ENCODE data around the gene GASK1A. TPM values are rescaled to one million over a fixed set of nuclear protein-coding genes. Genes with fewer than 3 reads are reported as not detected.

The GASK1A gene
- total RNA-seq, 4 donors from 2014 or later: 1.4 to 10.1 (median 2.4) TPM

- intact Hi-C loops (cut with DNase I): no loop called here
- Histone ChIP-seq H3K27me3 (no peaks in the 10 kb centered on the region), H3K36me3 (no peaks in the 10 kb centered on the region), H3K27ac (no peak overlapping the region), H3K4me1 (no peaks in the 10 kb centered on the region), H3K4me3 (no peak overlapping the region), H3K9me3 (no peaks in the 10 kb centered on the region)
- no peak for DNase-seq
- no peak for TF ChIP-seq POLR2A (IDR thresholded peaks at IDR 0.05)
- TF ChIP-seq, protein P1, sequence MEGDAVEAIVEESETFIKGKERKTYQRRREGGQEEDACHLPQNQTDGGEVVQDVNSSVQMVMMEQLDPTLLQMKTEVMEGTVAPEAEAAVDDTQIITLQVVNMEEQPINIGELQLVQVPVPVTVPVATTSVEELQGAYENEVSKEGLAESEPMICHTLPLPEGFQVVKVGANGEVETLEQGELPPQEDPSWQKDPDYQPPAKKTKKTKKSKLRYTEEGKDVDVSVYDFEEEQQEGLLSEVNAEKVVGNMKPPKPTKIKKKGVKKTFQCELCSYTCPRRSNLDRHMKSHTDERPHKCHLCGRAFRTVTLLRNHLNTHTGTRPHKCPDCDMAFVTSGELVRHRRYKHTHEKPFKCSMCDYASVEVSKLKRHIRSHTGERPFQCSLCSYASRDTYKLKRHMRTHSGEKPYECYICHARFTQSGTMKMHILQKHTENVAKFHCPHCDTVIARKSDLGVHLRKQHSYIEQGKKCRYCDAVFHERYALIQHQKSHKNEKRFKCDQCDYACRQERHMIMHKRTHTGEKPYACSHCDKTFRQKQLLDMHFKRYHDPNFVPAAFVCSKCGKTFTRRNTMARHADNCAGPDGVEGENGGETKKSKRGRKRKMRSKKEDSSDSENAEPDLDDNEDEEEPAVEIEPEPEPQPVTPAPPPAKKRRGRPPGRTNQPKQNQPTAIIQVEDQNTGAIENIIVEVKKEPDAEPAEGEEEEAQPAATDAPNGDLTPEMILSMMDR (IDR thresholded peaks at IDR 0.05): no peak
- WGBS, 2 donors: 86 to 89% methylated on average over 5 to 7 of the region's 7 CpGs
These were observed 94.2 kb downstream of the GASK1A start for GRCh38 chr3:43073116-43073835.

DNA sequence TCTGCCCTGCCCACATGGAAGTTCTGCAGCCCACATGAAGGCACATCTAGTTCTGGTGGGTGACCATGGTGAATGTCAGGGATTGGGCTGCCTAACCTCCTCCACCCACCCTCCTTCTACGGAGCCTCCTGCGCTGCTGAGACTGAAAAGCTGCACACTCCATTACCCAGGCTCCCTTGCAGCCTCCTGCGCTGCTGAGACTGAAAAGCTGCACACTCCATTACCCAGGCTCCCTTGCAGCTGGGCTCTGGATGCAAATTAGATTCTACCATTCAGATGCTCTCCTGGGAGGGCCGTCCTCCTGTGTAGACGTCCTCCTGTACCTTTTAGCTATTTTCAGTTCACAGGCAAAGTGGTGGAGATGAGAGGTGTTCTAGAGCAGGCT lies 94.7 kb downstream of the GASK1A start:
- no peak for DNase-seq
- no peak overlapping the region for H3K27ac ChIP-seq
- no peak for TF ChIP-seq POLR2A (IDR thresholded peaks at IDR 0.05)
- TF ChIP-seq, protein P1 (IDR thresholded peaks at IDR 0.05): no peak
- WGBS, 2 donors: 80 to 88% methylated on average over 3 to 5 of the region's 5 CpGs
- H3K36me3 ChIP-seq: peaks cover 0 to 3% (median 0%) of the 10 kb centered on the region in 3 donors
- no peaks in the 10 kb centered on the region for H3K27me3 ChIP-seq
- intact Hi-C loops (cut with DNase I): no loop called here
- no peaks in the 10 kb centered on the region for H3K9me3 ChIP-seq
- no peak overlapping the region for H3K4me3 ChIP-seq
- H3K4me1 ChIP-seq: no peaks in the 10 kb centered on the region

GRCh38 chr3:43074482-43074881 lies 95.4 kb downstream of the GASK1A start:
- WGBS, 2 donors: 65 to 67% methylated on average over 4 of the region's 4 CpGs
- no peaks in the 10 kb centered on the region for H3K4me1 ChIP-seq
- H3K9me3 ChIP-seq: no peaks in the 10 kb centered on the region
- TF ChIP-seq, protein P1 (IDR thresholded peaks at IDR 0.05): no peak
- no peak for TF ChIP-seq POLR2A (IDR thresholded peaks at IDR 0.05)
- intact Hi-C loops (cut with DNase I): no loop called here
- peaks cover 0 to 9% (median 3%) of the 10 kb centered on the region in 3 donors for H3K36me3 ChIP-seq
- DNase-seq: no peak
- H3K27me3 ChIP-seq: no peaks in the 10 kb centered on the region
- no peak overlapping the region for H3K27ac ChIP-seq
- H3K4me3 ChIP-seq: no peak overlapping the region

- WGBS, 2 donors: 78 to 97% methylated on average over 5 of the region's 5 CpGs
- peaks cover 0 to 16% (median 7%) of the 10 kb centered on the region in 3 donors for H3K36me3 ChIP-seq
- TF ChIP-seq, protein P1 (IDR thresholded peaks at IDR 0.05): no peak
- no peak for TF ChIP-seq POLR2A (IDR thresholded peaks at IDR 0.05)
- no peaks in the 10 kb centered on the region for H3K4me1 ChIP-seq
- H3K27ac ChIP-seq: no peak overlapping the region
- no peaks in the 10 kb centered on the region for H3K27me3 ChIP-seq
- intact Hi-C loops (cut with DNase I): no loop called here
- no peak overlapping the region for H3K4me3 ChIP-seq
- H3K9me3 ChIP-seq: no peaks in the 10 kb centered on the region
- DNase-seq: no peak
These were observed 96.0 kb downstream of the GASK1A start for GRCh38 chr3:43074901-43075689.

All from esophagus squamous epithelium (tissue), 5 donors.